ENCODE measurements around the gene TERB1.

Gene TERB1

DNA sequence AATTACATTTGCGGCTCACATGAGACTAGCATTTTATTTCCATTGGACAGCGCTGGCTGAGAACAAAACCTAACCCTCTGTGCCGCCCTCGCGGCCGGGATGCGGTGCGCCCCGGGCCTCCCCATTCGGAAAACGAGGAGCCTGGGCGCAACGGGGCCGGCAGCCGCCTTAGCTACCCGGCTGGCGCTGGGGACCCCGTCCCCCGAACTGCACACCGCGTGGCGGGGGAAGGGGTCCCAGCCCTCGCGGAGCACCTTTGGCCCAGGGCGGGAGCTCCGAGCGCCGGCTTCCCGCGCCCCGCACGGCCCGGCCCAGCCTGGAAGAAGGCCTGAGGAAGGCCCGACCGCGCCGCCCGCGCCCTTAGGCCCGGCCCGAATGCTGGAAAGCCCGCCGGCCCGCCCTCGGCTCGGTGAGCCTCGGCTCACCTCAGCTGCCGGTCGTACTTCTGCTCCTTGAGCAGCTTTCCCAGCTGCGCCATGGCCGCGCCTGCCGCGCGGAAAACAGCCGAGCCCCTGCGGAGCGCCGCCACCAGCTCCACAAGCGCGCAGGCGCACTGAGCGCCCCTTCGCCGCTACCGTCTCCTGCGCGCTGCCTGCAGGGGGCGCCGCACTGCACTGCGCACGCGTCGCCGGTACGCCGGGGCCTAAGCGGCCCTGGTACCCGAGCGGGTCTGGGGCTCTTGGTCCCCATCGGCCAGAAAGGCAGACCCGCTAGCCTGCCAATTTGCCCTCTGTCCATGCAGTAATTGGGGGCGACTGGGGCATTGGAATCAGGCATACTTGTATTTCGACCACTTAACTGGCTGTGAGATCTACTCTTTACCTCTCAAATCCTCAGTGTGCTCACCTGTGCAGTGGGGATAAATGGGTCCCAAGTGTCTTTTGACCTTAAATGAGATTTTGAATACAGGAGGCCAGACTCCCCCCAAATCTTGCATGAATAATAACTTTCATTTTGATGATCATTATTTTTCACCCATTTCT is 29.3 kb upstream of the TERB1 start, which contains the start of gene NAE1 (continued):
- 0 out of 2 replicates have a peak, but pooled peaks have one; percentile 13 for TF ChIP-seq PATZ1 (tag by site-specific recombination; IDR thresholded peaks at IDR 0.05)
- TF ChIP-seq ZBTB44 (tag by site-specific recombination; IDR thresholded peaks at IDR 0.05): peak; percentile 28; the same call in 1 of the 2 replicates
- peak; percentile 59 for TF ChIP-seq ZBTB8A (tag by site-specific recombination; IDR thresholded peaks at IDR 0.05)
- 0 out of 2 replicates have a peak, but pooled peaks have one; percentile 65 for TF ChIP-seq PBX3 (CRISPR knock-in tag; IDR thresholded peaks at IDR 0.05)
- TF ChIP-seq ZNF133 (tag by site-specific recombination; IDR thresholded peaks at IDR 0.05): no peak
- TF ChIP-seq ZFP37 (tag by site-specific recombination; IDR thresholded peaks at IDR 0.05): no peak
- no peak for TF ChIP-seq ZEB2 (tag by site-specific recombination; IDR thresholded peaks at IDR 0.05)
- no peak for TF ChIP-seq ZNF341 (tag by site-specific recombination; IDR thresholded peaks at IDR 0.05; ENCODE audit: low read depth)
- TF ChIP-seq, protein P1, sequence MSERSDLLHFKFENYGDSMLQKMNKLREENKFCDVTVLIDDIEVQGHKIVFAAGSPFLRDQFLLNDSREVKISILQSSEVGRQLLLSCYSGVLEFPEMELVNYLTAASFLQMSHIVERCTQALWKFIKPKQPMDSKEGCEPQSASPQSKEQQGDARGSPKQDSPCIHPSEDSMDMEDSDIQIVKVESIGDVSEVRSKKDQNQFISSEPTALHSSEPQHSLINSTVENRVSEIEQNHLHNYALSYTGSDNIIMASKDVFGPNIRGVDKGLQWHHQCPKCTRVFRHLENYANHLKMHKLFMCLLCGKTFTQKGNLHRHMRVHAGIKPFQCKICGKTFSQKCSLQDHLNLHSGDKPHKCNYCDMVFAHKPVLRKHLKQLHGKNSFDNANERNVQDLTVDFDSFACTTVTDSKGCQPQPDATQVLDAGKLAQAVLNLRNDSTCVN (tag by site-specific recombination; optimal IDR thresholded peaks at IDR 0.05): peak; percentile 83
- 0 out of 2 replicates have a peak, but pooled peaks have one; percentile 57 for TF ChIP-seq KLF10 (tag by site-specific recombination; IDR thresholded peaks at IDR 0.05)
- 0 out of 2 replicates have a peak, but pooled peaks have one; percentile 13 for TF ChIP-seq ZIC2 (tag by site-specific recombination; IDR thresholded peaks at IDR 0.05)
- TF ChIP-seq, protein P2, sequence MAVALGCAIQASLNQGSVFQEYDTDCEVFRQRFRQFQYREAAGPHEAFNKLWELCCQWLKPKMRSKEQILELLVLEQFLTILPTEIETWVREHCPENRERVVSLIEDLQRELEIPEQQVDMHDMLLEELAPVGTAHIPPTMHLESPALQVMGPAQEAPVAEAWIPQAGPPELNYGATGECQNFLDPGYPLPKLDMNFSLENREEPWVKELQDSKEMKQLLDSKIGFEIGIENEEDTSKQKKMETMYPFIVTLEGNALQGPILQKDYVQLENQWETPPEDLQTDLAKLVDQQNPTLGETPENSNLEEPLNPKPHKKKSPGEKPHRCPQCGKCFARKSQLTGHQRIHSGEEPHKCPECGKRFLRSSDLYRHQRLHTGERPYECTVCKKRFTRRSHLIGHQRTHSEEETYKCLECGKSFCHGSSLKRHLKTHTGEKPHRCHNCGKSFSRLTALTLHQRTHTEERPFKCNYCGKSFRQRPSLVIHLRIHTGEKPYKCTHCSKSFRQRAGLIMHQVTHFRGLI (tag by site-specific recombination; IDR thresholded peaks at IDR 0.05): peak; percentile 50; the same call in 1 of the 2 replicates
- TF ChIP-seq, protein P3, sequence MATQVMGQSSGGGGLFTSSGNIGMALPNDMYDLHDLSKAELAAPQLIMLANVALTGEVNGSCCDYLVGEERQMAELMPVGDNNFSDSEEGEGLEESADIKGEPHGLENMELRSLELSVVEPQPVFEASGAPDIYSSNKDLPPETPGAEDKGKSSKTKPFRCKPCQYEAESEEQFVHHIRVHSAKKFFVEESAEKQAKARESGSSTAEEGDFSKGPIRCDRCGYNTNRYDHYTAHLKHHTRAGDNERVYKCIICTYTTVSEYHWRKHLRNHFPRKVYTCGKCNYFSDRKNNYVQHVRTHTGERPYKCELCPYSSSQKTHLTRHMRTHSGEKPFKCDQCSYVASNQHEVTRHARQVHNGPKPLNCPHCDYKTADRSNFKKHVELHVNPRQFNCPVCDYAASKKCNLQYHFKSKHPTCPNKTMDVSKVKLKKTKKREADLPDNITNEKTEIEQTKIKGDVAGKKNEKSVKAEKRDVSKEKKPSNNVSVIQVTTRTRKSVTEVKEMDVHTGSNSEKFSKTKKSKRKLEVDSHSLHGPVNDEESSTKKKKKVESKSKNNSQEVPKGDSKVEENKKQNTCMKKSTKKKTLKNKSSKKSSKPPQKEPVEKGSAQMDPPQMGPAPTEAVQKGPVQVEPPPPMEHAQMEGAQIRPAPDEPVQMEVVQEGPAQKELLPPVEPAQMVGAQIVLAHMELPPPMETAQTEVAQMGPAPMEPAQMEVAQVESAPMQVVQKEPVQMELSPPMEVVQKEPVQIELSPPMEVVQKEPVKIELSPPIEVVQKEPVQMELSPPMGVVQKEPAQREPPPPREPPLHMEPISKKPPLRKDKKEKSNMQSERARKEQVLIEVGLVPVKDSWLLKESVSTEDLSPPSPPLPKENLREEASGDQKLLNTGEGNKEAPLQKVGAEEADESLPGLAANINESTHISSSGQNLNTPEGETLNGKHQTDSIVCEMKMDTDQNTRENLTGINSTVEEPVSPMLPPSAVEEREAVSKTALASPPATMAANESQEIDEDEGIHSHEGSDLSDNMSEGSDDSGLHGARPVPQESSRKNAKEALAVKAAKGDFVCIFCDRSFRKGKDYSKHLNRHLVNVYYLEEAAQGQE (tag by site-specific recombination; IDR thresholded peaks at IDR 0.05): peak; percentile 69
- TF ChIP-seq ZBTB48 (tag by site-specific recombination; IDR thresholded peaks at IDR 0.05): 0 out of 2 replicates have a peak, but pooled peaks have one; percentile 23
- peak; percentile 3; the same call in 1 of the 2 replicates for TF ChIP-seq ZNF513 (tag by site-specific recombination; IDR thresholded peaks at IDR 0.05)
- 0 out of 2 replicates have a peak, but pooled peaks have one; percentile 8 for TF ChIP-seq ZFP3 (tag by site-specific recombination; IDR thresholded peaks at IDR 0.05; ENCODE audit: low read depth)
- peak; percentile 44; the same call in 1 of the 2 replicates for TF ChIP-seq ZBTB17 (tag by site-specific recombination; IDR thresholded peaks at IDR 0.05)
- 0 out of 2 replicates have a peak, but pooled peaks have one; percentile 6 for TF ChIP-seq GLIS1 (tag by site-specific recombination; IDR thresholded peaks at IDR 0.05)
- TF ChIP-seq ZNF585B (tag by site-specific recombination; IDR thresholded peaks at IDR 0.05): no peak
- TF ChIP-seq YY1 (tag by site-specific recombination; IDR thresholded peaks at IDR 0.05): 0 out of 2 replicates have a peak, but pooled peaks have one; percentile 68
- TF ChIP-seq KLF9 (tag by site-specific recombination; IDR thresholded peaks at IDR 0.05; ENCODE audit: low read depth): 0 out of 2 replicates have a peak, but pooled peaks have one; percentile 18
- TF ChIP-seq, protein P4, sequence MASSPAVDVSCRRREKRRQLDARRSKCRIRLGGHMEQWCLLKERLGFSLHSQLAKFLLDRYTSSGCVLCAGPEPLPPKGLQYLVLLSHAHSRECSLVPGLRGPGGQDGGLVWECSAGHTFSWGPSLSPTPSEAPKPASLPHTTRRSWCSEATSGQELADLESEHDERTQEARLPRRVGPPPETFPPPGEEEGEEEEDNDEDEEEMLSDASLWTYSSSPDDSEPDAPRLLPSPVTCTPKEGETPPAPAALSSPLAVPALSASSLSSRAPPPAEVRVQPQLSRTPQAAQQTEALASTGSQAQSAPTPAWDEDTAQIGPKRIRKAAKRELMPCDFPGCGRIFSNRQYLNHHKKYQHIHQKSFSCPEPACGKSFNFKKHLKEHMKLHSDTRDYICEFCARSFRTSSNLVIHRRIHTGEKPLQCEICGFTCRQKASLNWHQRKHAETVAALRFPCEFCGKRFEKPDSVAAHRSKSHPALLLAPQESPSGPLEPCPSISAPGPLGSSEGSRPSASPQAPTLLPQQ (tag by site-specific recombination; IDR thresholded peaks at IDR 0.05): peak; percentile 57; the same call in 1 of the 2 replicates

Measured in HEK293 (cell line).